Hepatocyte (in vitro differentiated cells): ENCODE results near the gene DIRAS3.

Experiments used
- CTCF ChIP-seq: fragments of 200-600 bp; sonication (generic); IDR thresholded peaks from 2 replicates; pipeline ENCODE4 v1.5.1; 2016; ENCODE audit warnings: antibody characterized with exemption, mild to moderate bottlenecking; ENCODE audit not compliant: poor library complexity
- EZH2 ChIP-seq: fragments of 200-600 bp; sonication (generic); IDR thresholded peaks from 2 replicates; pipeline ENCODE4 v1.6.1; 2016; ENCODE audit warnings: antibody characterized with exemption, mild to moderate bottlenecking, borderline replicate concordance

- TF ChIP-seq CTCF = no peak
- TF ChIP-seq EZH2 = no peak
Observed at GRCh38 chr1:68057564-68057963, 7.1 kb upstream of the DIRAS3 start.
